ENCODE results near the gene FN1. TPM values are rescaled to one million over a fixed set of nuclear protein-coding genes. Genes with fewer than 3 reads are reported as not detected.

Gene FN1
- total RNA-seq, 1 donor from 2014 or later, result 909 TPM

GRCh38 chr2:215439980-215440512 is 4.2 kb upstream of the FN1 start:
- Mint-ChIP-seq H3K27me3 (ENCODE audit: low read depth) (peaks cover 16% of the 10 kb centered on the region), H3K4me1 (peaks cover 25% of the 10 kb centered on the region), H3K9me3 (no peaks in the 10 kb centered on the region), H3K4me3 (no peak overlapping the region), H3K27ac (no peak overlapping the region), H3K36me3 (no peaks in the 10 kb centered on the region)
- DNase-seq (ENCODE audit: low spot score in 2 of 2, unreplicated experiment in 2 of 2), result no peak
- no peak for TF ChIP-seq CTCF (IDR thresholded peaks at IDR 0.05; ENCODE audit: unreplicated experiment)

- Mint-ChIP-seq H3K27ac (no peak overlapping the region), H3K27me3 (ENCODE audit: low read depth) (peaks cover 16% of the 10 kb centered on the region), H3K9me3 (no peaks in the 10 kb centered on the region), H3K4me3 (no peak overlapping the region), H3K36me3 (no peaks in the 10 kb centered on the region), H3K4me1 (peaks cover 31% of the 10 kb centered on the region)
- TF ChIP-seq CTCF (IDR thresholded peaks at IDR 0.05; ENCODE audit: unreplicated experiment), result no peak
- no peak for DNase-seq (ENCODE audit: low spot score in 2 of 2, unreplicated experiment in 2 of 2)
These were observed 3.5 kb upstream of the FN1 start for GRCh38 chr2:215439404-215439803.

- Mint-ChIP-seq H3K27ac (peak overlapping the region; percentile 75), H3K4me1 (peaks cover 40% of the 10 kb centered on the region), H3K4me3 (peak overlapping the region; percentile 84), H3K27me3 (ENCODE audit: low read depth) (peaks cover 16% of the 10 kb centered on the region), H3K9me3 (no peaks in the 10 kb centered on the region), H3K36me3 (peaks cover 7% of the 10 kb centered on the region)
- DNase-seq (ENCODE audit: low spot score in 2 of 2, unreplicated experiment in 2 of 2), result no peak
- TF ChIP-seq CTCF (IDR thresholded peaks at IDR 0.05; ENCODE audit: unreplicated experiment), result no peak
These were observed 1.7 kb upstream of the FN1 start for GRCh38 chr2:215437614-215438013.

GRCh38 chr2:215436705-215437565 is 1.1 kb upstream of the FN1 start:
- H3K9me3 Mint-ChIP-seq, result no peaks in the 10 kb centered on the region
- peak in 1 of 2 experiments; percentile 50 for DNase-seq (ENCODE audit: low spot score in 2 of 2, unreplicated experiment in 2 of 2)
- H3K36me3 Mint-ChIP-seq, result peaks cover 7% of the 10 kb centered on the region
- H3K4me3 Mint-ChIP-seq, result peak overlapping the region; percentile 84
- H3K4me1 Mint-ChIP-seq, result peaks cover 40% of the 10 kb centered on the region
- no peak for TF ChIP-seq CTCF (IDR thresholded peaks at IDR 0.05; ENCODE audit: unreplicated experiment)
- peaks cover 16% of the 10 kb centered on the region for H3K27me3 Mint-ChIP-seq (ENCODE audit: low read depth)
- peak overlapping the region; percentile 96 for H3K27ac Mint-ChIP-seq

GRCh38 chr2:215435280-215435869 is 493 bp downstream of the FN1 start:
- H3K27me3 Mint-ChIP-seq (ENCODE audit: low read depth), result peaks cover 16% of the 10 kb centered on the region
- H3K27ac Mint-ChIP-seq, result peak overlapping the region; percentile 89
- H3K4me3 Mint-ChIP-seq, result peak overlapping the region; percentile 80
- H3K9me3 Mint-ChIP-seq, result no peaks in the 10 kb centered on the region
- TF ChIP-seq CTCF (IDR thresholded peaks at IDR 0.05; ENCODE audit: unreplicated experiment), result no peak
- peaks cover 47% of the 10 kb centered on the region for H3K4me1 Mint-ChIP-seq
- peaks cover 16% of the 10 kb centered on the region for H3K36me3 Mint-ChIP-seq
- peak in 1 of 2 experiments; percentile 23 for DNase-seq (ENCODE audit: low spot score in 2 of 2, unreplicated experiment in 2 of 2)
